BLaER1 treated with 17β-estradiol and CSF1 and Interleukin-3, amounts not matched to agents 10 nM and 100 nM (cell line): ENCODE data around the gene ZBTB48.
A peak's percentile ranks its signal among the peaks of the same experiment; 100 is the strongest.

Experiments
- H3K27ac ChIP-seq, 11 experiments: shearing (Covaris generic); formaldehyde crosslinking; 2 replicates each; pipeline ENCODE4 v1.8.1; 2022
- H3K27me3 ChIP-seq, 11 experiments: shearing (Covaris generic); formaldehyde crosslinking; 2 replicates each; pipeline ENCODE4 v1.8.1; 2022
- H3K36me3 ChIP-seq, 11 experiments: shearing (Covaris generic); formaldehyde crosslinking; 2 replicates each; pipeline ENCODE4 v1.8.1; 2022
- H3K4me1 ChIP-seq, 10 experiments: shearing (Covaris generic); formaldehyde crosslinking; 2 replicates each; pipeline ENCODE4 v1.8.1; 2022
- H3K4me2 ChIP-seq, 11 experiments: shearing (Covaris generic); formaldehyde crosslinking; 2 replicates each; pipeline ENCODE4 v1.8.1; 2022
- H3K4me3 ChIP-seq, 10 experiments: shearing (Covaris generic); formaldehyde crosslinking; 2 replicates each; pipeline ENCODE4 v1.8.1; 2022
- H3K9ac ChIP-seq, 11 experiments: shearing (Covaris generic); formaldehyde crosslinking; 2 replicates each; pipeline ENCODE4 v1.8.1; 2022
- H3K9me3 ChIP-seq, 11 experiments: shearing (Covaris generic); formaldehyde crosslinking; replicated peaks in 1 of 11; 2 replicates each; pipeline ENCODE4 v1.8.1; 2022
- H4K20me1 ChIP-seq, 11 experiments: shearing (Covaris generic); formaldehyde crosslinking; 2 replicates each; pipeline ENCODE4 v1.8.1; 2022
- Cebpa-rat ChIP-seq, 11 experiments: shearing (Covaris generic); IDR thresholded peaks; 2 replicates each; pipeline ENCODE4 v1.8.1; 2022

ZBTB48 gene

GRCh38 chr1:6578624-6579373, 995 bp upstream of the ZBTB48 start:
- Histone ChIP-seq H3K4me1 (peaks cover 42 to 51% (median 48%) of the 10 kb centered on the region in 10 experiments), H3K9ac (peak overlapping the region in 5 of 11 experiments; percentile 84 to 94 (median 88); a peak in 9 of 22 replicates), H3K27ac (peak overlapping the region in 6 of 11 experiments; percentile 81 to 95 (median 89); a peak in 7 of 22 replicates), H3K36me3 (peaks cover 0 to 10% (median 0%) of the 10 kb centered on the region in 11 experiments; a peak in 6 of 22 replicates), H3K4me2 (peak overlapping the region; percentile 70 to 99 (median 95)), H3K27me3 (no peaks in the 10 kb centered on the region), H3K4me3 (no peak overlapping the region), H4K20me1 (peaks cover 16 to 34% (median 29%) of the 10 kb centered on the region in 11 experiments; a peak in 20 of 22 replicates), H3K9me3 (no peaks in the 10 kb centered on the region)
- TF ChIP-seq Cebpa-rat (IDR thresholded peaks at IDR 0.05) = no peak

GRCh38 chr1:6580119-6580592, 362 bp downstream of the ZBTB48 start:
- no peaks in the 10 kb centered on the region for H3K27me3 ChIP-seq
- H3K4me3 ChIP-seq = peak overlapping the region; percentile 74 to 91 (median 82)
- H4K20me1 ChIP-seq = peaks cover 27 to 48% (median 43%) of the 10 kb centered on the region in 11 experiments
- H3K9me3 ChIP-seq = no peaks in the 10 kb centered on the region
- H3K4me1 ChIP-seq = peaks cover 48 to 65% (median 58%) of the 10 kb centered on the region in 10 experiments
- TF ChIP-seq Cebpa-rat (IDR thresholded peaks at IDR 0.05) = no peak
- H3K9ac ChIP-seq = peak overlapping the region; percentile 84 to 96 (median 88)
- peak overlapping the region; percentile 83 to 99 (median 96) for H3K4me2 ChIP-seq
- H3K27ac ChIP-seq = peak overlapping the region; percentile 73 to 96 (median 89)
- H3K36me3 ChIP-seq = peaks cover 0 to 21% (median 6%) of the 10 kb centered on the region in 11 experiments; a peak in 9 of 22 replicates

- Histone ChIP-seq H3K4me2 (peak overlapping the region; percentile 83 to 99 (median 96)), H4K20me1 (peaks cover 33 to 54% (median 49%) of the 10 kb centered on the region in 11 experiments), H3K4me3 (peak overlapping the region; percentile 74 to 91 (median 82)), H3K36me3 (peaks cover 0 to 27% (median 7%) of the 10 kb centered on the region in 11 experiments; a peak in 11 of 22 replicates), H3K27ac (peak overlapping the region; percentile 73 to 96 (median 89)), H3K4me1 (peaks cover 55 to 70% (median 63%) of the 10 kb centered on the region in 10 experiments), H3K9me3 (no peaks in the 10 kb centered on the region), H3K9ac (peak overlapping the region; percentile 84 to 96 (median 88)), H3K27me3 (no peaks in the 10 kb centered on the region)
- TF ChIP-seq Cebpa-rat (IDR thresholded peaks at IDR 0.05) = no peak
Observed at GRCh38 chr1:6580593-6581409, 1.0 kb downstream of the ZBTB48 start.

- Histone ChIP-seq H4K20me1 (peaks cover 41 to 63% (median 58%) of the 10 kb centered on the region in 11 experiments), H3K9ac (peak overlapping the region; percentile 84 to 96 (median 88); a peak in 20 of 22 replicates), H3K4me3 (peak overlapping the region; percentile 74 to 91 (median 82)), H3K27ac (peak overlapping the region; percentile 14 to 96 (median 89); a peak in 21 of 22 replicates), H3K4me2 (peak overlapping the region; percentile 83 to 99 (median 96)), H3K9me3 (no peaks in the 10 kb centered on the region), H3K36me3 (peaks cover 0 to 34% (median 9%) of the 10 kb centered on the region in 11 experiments; a peak in 13 of 22 replicates), H3K27me3 (no peaks in the 10 kb centered on the region), H3K4me1 (peaks cover 62 to 80% (median 71%) of the 10 kb centered on the region in 10 experiments)
- no peak for TF ChIP-seq Cebpa-rat (IDR thresholded peaks at IDR 0.05)
Observed at GRCh38 chr1:6581561-6582305, 1.9 kb downstream of the ZBTB48 start.

GRCh38 chr1:6582370-6582769, 2.6 kb downstream of the ZBTB48 start:
- peak overlapping the region; percentile 83 to 99 (median 96) for H3K4me2 ChIP-seq

GRCh38 chr1:6584126-6585080, 4.6 kb downstream of the ZBTB48 start:
- Histone ChIP-seq H3K27me3 (no peaks in the 10 kb centered on the region), H3K4me2 (peak overlapping the region in 7 of 11 experiments; percentile 5 to 98 (median 32); a peak in 6 of 22 replicates), H3K27ac (no peak overlapping the region), H3K9ac (no peak overlapping the region), H4K20me1 (peaks cover 68 to 90% (median 85%) of the 10 kb centered on the region in 11 experiments), H3K4me1 (peaks cover 72 to 92% (median 81%) of the 10 kb centered on the region in 10 experiments), H3K4me3 (no peak overlapping the region), H3K9me3 (no peaks in the 10 kb centered on the region), H3K36me3 (peaks cover 17 to 61% (median 32%) of the 10 kb centered on the region in 11 experiments; a peak in 21 of 22 replicates)
- no peak for TF ChIP-seq Cebpa-rat (IDR thresholded peaks at IDR 0.05)

More at GRCh38 chr1:6582370-6582769, 2.6 kb downstream of the ZBTB48 start:
- Histone ChIP-seq H3K27ac (peak overlapping the region in 10 of 11 experiments; percentile 15 to 95 (median 86); a peak in 17 of 22 replicates), H3K9ac (peak overlapping the region; percentile 84 to 96 (median 88); a peak in 18 of 22 replicates), H3K9me3 (no peaks in the 10 kb centered on the region), H3K36me3 (peaks cover 0 to 41% (median 11%) of the 10 kb centered on the region in 11 experiments; a peak in 13 of 22 replicates), H3K4me3 (peak overlapping the region in 8 of 10 experiments; percentile 74 to 91 (median 82); a peak in 14 of 20 replicates), H3K27me3 (no peaks in the 10 kb centered on the region), H3K4me1 (peaks cover 66 to 86% (median 77%) of the 10 kb centered on the region in 10 experiments), H4K20me1 (peaks cover 48 to 70% (median 65%) of the 10 kb centered on the region in 11 experiments)
- no peak for TF ChIP-seq Cebpa-rat (IDR thresholded peaks at IDR 0.05)

GRCh38 chr1:6585081-6585722, 5.4 kb downstream of the ZBTB48 start:
- Histone ChIP-seq H3K4me3 (no peak overlapping the region), H3K9me3 (no peaks in the 10 kb centered on the region), H4K20me1 (peaks cover 76 to 98% (median 93%) of the 10 kb centered on the region in 11 experiments), H3K36me3 (peaks cover 25 to 69% (median 40%) of the 10 kb centered on the region in 11 experiments), H3K27ac (no peak overlapping the region), H3K27me3 (no peaks in the 10 kb centered on the region), H3K4me1 (peaks cover 78 to 98% (median 87%) of the 10 kb centered on the region in 10 experiments), H3K9ac (peak overlapping the region in 1 of 11 experiments; percentile 16; a peak in 1 of 22 replicates), H3K4me2 (peak overlapping the region in 5 of 11 experiments; percentile 3 to 98 (median 20); a peak in 3 of 22 replicates)
- TF ChIP-seq Cebpa-rat (IDR thresholded peaks at IDR 0.05) = no peak
